GM12874 (cell line): ENCODE results near the gene DDX1.

ENCODE experiments used
- TF ChIP-seq, protein P1 (sequence below): IDR thresholded peaks from 2 replicates; pipeline ENCODE4 v1.5.1; 2011; ENCODE audit warnings: low read depth, mild to moderate bottlenecking, control low read depth, low read length, moderate library complexity; ENCODE audit not compliant: insufficient read depth

The DDX1 gene

DNA sequence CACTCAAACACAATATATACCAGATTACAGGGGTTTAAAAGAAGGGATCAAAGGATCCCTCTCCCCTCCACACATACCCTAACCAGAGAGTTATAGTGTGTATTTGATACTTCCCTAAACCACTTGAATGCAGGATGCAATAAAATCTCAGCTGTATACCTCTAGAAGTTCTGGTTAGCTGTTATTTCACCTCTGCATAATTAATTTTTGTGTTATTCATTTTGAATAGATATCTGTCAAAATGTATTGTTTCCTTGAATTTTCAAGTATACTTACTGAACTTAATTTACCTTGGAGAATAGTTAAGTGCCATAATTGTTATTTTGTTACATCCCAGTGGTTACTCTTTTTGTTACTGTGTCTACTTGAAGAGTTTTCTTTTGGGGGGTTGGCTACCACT, 34.5 kb downstream of the DDX1 start:
- TF ChIP-seq, protein P1, sequence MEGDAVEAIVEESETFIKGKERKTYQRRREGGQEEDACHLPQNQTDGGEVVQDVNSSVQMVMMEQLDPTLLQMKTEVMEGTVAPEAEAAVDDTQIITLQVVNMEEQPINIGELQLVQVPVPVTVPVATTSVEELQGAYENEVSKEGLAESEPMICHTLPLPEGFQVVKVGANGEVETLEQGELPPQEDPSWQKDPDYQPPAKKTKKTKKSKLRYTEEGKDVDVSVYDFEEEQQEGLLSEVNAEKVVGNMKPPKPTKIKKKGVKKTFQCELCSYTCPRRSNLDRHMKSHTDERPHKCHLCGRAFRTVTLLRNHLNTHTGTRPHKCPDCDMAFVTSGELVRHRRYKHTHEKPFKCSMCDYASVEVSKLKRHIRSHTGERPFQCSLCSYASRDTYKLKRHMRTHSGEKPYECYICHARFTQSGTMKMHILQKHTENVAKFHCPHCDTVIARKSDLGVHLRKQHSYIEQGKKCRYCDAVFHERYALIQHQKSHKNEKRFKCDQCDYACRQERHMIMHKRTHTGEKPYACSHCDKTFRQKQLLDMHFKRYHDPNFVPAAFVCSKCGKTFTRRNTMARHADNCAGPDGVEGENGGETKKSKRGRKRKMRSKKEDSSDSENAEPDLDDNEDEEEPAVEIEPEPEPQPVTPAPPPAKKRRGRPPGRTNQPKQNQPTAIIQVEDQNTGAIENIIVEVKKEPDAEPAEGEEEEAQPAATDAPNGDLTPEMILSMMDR: no peak

DNA sequence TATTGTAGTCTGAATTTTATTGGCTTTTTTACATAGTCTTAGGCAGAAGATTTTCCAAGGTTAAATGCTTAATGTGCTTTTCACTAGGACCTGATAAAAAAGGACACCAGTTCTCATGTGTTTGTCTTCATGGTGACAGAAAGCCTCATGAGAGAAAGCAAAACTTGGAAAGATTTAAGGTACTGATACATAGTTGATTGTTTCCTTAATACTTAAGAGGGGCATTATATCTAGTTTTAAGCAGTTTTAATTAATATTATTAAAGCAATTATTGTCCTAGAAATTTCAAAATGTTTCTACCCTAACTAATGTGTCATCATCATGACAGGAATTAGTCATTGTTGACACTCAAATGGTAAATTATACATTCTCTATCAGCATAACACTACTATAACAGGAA, 35.3 kb downstream of the DDX1 start:
- TF ChIP-seq, protein P1: no peak

DNA sequence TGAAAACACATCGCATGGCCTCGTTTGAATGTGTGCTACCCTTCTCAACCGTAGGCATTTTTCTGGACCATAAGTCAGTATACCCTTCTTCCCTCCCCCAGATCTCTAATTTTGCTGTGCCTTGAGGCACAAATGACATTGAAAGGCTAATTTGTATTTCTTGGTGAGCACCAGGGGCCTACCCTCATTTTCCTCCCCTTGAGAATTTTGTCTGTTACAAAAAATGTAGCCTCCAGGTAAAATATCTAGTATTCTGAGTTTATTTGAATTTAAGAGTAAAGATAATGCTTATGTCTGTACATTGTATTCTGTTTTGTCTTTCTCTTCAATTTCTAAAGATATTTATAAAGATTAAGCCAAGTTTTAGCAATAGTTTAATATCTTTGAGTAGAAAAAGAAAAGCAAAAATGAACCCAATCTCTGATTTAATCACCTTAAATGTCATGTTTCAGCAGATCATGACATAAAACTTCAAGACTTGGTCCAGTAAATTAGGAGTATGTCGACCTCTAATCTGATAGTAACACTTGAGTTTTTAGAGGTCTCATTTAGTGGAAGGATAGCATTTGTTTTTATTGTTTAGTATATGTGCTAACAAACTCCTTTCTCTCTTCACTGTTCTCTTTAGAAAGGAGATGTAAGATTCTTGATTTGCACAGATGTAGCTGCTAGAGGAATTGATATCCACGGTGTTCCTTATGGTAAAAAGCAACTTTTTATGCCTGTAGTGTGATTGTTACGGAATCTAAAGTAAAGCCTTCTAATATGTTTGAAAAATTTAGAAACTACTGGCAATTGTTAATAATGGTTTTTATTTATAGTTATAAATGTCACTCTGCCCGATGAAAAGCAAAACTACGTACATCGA, 36.4 kb downstream of the DDX1 start:
- TF ChIP-seq, protein P1: no peak

DNA sequence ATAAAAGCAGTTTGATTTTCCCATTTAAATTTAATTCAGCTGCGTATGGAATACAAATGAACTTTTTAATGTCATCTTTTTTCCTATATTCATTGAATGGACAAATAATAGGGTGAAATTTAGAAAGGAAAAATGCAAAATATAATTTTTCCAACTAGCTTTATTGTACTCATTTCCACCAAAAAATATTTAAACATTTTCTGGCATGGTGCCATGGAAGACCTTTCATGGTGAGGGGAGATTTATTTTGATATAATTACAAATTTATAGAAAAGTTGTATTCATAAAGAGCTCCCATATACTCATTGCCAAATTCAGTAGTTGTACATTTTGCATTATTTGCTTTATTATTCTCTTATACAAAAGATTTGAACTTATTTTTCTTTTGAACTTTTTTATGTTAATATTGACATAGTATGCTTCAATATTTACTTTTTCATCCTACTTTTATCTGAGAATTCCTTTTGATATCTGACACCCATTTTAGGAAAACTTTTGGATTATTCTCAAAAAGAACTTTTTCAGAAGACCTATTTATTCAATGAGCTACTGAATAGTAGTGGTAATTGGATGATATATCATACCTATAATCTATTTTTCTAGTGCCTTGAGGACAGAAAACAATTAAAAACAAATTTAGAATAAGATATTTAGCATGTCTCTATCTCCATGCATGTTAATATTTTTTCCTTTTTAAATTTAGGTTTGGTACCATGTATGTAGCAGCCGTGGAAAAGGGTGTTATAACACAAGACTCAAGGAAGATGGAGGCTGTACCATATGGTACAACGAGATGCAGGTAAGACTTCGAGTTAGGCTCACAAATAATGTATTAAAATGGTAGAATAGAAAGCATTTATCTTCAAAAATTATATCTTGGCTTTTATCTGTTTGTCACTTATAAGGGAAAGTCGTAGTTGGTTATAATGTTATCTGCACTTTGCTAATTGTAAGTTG, 37.5 kb downstream of the DDX1 start:
- TF ChIP-seq, protein P1: no peak

DNA sequence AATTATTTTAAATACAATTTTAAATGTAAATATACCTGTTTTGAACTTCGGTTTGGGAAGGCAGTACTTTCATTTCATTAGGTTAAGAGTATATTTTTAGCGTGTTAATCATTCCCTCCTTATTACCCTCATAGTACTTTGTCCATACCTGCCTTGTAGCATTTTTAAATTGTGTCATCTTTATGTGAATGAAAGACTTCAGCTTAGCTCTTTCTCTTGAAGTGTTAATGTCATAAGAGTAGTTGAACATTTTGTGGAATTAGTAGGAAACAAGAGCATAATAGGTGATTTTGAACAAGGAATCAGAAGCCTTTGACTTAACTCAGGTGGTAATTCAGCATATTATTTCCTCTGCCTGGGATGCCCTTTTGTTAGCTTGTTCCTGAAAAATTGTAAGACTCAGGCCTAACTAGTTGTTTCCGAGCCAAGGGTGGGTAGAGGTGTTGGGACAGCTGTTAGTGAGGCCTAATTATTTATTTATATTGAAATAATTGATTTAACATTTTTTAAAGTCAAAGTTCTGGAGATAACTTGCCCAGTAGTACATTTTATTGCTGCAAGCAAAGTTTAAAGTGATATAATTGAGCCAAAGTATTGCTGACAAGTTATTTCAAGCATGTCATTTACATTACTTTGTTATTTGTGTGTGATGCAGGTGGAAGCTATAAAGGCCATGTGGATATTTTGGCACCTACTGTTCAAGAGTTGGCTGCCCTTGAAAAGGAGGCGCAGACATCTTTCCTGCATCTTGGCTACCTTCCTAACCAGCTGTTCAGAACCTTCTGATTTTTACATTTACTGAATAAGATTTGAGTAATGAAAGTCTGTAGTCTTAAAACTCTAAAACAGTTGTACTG, 38.7 kb downstream of the DDX1 start:
- TF ChIP-seq, protein P1: no peak

DNA sequence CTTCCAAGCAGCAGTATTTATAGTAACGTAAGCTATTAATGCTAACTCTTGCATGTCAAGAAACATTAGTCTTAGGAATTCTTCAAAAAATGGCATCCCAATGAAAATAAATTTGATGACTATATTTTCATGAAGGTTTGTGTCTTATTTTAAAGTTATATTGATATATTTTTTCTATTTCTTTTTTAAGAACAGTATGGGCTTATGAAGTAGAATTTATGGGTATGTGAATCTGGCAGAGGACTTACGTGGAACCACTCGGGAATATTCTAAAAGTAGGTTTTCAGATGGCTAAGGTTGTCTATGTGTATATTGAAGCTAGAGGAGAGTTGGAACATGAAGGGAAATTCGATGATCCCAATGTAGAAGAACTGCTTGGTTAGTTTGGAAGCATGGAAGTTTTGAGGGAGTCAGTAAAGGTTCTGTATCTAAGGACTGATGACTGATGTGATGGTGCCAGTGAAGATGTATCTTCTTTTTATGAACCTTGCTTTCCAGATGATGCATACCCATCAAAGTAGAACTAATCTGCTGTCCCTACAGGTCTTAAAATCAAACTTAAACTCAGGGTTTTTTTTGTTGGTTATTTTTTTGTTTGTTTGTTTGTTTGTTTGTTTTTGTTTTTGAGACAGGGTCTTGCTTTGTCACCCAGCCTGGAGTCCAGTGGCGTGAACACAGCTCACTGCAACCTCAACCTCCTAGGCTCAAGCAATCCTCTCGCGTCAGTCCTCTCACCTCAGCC, 39.5 kb downstream of the DDX1 start:
- TF ChIP-seq, protein P1: no peak
